HEK293T (cell line): ENCODE measurements around the gene KIF7.

Experiments
- ELF4 ChIP-seq: fragments of 450-650 bp; IDR thresholded peaks from 2 replicates; pipeline ENCODE4 v1.6.1; 2017; ENCODE audit warnings: antibody characterized with exemption
- FOXK2 ChIP-seq: fragments of 450-650 bp; IDR thresholded peaks from 2 replicates; pipeline ENCODE4 v1.6.1; 2016; ENCODE audit warnings: mild to moderate bottlenecking
- FOXM1 ChIP-seq: fragments of 450-650 bp; IDR thresholded peaks from 2 replicates; pipeline ENCODE4 v1.6.1; 2017; ENCODE audit warnings: mild to moderate bottlenecking, borderline replicate concordance
- HDGF ChIP-seq: fragments of 450-650 bp; IDR thresholded peaks from 2 replicates; pipeline ENCODE4 v1.6.1; 2017; ENCODE audit warnings: antibody characterized with exemption, borderline replicate concordance
- SP1 ChIP-seq: fragments of 450-650 bp; IDR thresholded peaks from 2 replicates; pipeline ENCODE4 v1.6.1; 2017
- TARDBP ChIP-seq: fragments of 450-650 bp; IDR thresholded peaks from 2 replicates; pipeline ENCODE4 v1.6.1; 2016

GRCh38 chr15:89625716-89626115 lies 29.6 kb downstream of the KIF7 start:
- TF ChIP-seq TARDBP: no peak
- no peak for TF ChIP-seq HDGF
- TF ChIP-seq FOXK2: no peak
- TF ChIP-seq FOXM1: no peak
- TF ChIP-seq SP1: no peak
- TF ChIP-seq ELF4: no peak
